H9 (cell line): Measurements from ENCODE around the gene GPR21. TPM values are rescaled to one million over a fixed set of nuclear protein-coding genes. Genes with fewer than 3 reads are reported as not detected.

Experiments
- DNase-seq: peaks from one replicate; pipeline ENCODE4 v3.0.0-alpha.2; 2017
- H2AFZ ChIP-seq: one replicate; pipeline ENCODE4 v1.6.1; 2013; ENCODE audit warnings: mild to moderate bottlenecking, low read length, control low read depth, moderate library complexity
- H2AK5ac ChIP-seq: 2 replicates; pipeline ENCODE4 v1.6.1; 2013; ENCODE audit warnings: low read length, control low read depth, mixed read lengths; ENCODE audit not compliant: insufficient read length
- H2BK120ac ChIP-seq: one replicate; pipeline ENCODE4 v1.6.1; 2013; ENCODE audit warnings: low read depth, mild to moderate bottlenecking, low read length, control low read depth, inconsistent platforms; ENCODE audit not compliant: poor library complexity, severe bottlenecking
- H2BK12ac ChIP-seq: 2 replicates; pipeline ENCODE4 v1.6.1; 2013; ENCODE audit warnings: low read length, control low read depth, mixed read lengths, low read depth; ENCODE audit not compliant: insufficient read length
- H2BK15ac ChIP-seq: 2 replicates; pipeline ENCODE4 v1.6.1; 2013; ENCODE audit warnings: low read depth, low read length, control low read depth
- H2BK20ac ChIP-seq: one replicate; pipeline ENCODE4 v1.6.1; 2013; ENCODE audit warnings: low read depth, mild to moderate bottlenecking, low read length, control low read depth, inconsistent platforms; ENCODE audit not compliant: poor library complexity, severe bottlenecking
- H2BK5ac ChIP-seq: 2 replicates; pipeline ENCODE4 v1.6.1; 2013; ENCODE audit warnings: low read length, control low read depth, mixed read lengths; ENCODE audit not compliant: insufficient read length
- H3K14ac ChIP-seq: 2 replicates; pipeline ENCODE4 v1.6.1; 2013; ENCODE audit warnings: low read length, control low read depth; ENCODE audit not compliant: insufficient read depth
- H3K18ac ChIP-seq: 2 replicates; pipeline ENCODE4 v1.6.1; 2013; ENCODE audit warnings: low read depth, mild to moderate bottlenecking, mixed read lengths, low read length, control low read depth; ENCODE audit not compliant: insufficient read length
- H3K23ac ChIP-seq: 2 replicates; pipeline ENCODE4 v1.6.1; 2013; ENCODE audit warnings: low read length, control low read depth, mixed read lengths, low read depth; ENCODE audit not compliant: insufficient read length
- H3K23me2 ChIP-seq: 2 replicates; pipeline ENCODE4 v1.6.1; 2013; ENCODE audit warnings: low read depth, mild to moderate bottlenecking, mixed read lengths, low read length, control low read depth; ENCODE audit not compliant: insufficient read length, poor library complexity, severe bottlenecking
- H3K27ac ChIP-seq: 2 replicates; pipeline ENCODE4 v1.5.1; 2013; ENCODE audit warnings: low read length, control low read depth, mixed read lengths, low read depth; ENCODE audit not compliant: insufficient read length
- H3K27me3 ChIP-seq: 2 replicates; pipeline ENCODE4 v1.6.1; 2013; ENCODE audit warnings: low read length, control low read depth, inconsistent platforms; ENCODE audit not compliant: insufficient read depth
- H3K4ac ChIP-seq: 2 replicates; pipeline ENCODE4 v1.6.1; 2013; ENCODE audit warnings: low read depth, mild to moderate bottlenecking, control low read depth, inconsistent platforms, low read length, moderate library complexity
- H3K4me1 ChIP-seq: 2 replicates; pipeline ENCODE4 v1.6.1; 2013; ENCODE audit warnings: low read length, control low read depth, inconsistent platforms; ENCODE audit not compliant: insufficient read depth
- H3K4me2 ChIP-seq: 2 replicates; pipeline ENCODE4 v1.6.1; 2013; ENCODE audit warnings: low read length, control low read depth, mixed read lengths; ENCODE audit not compliant: insufficient read length, insufficient read depth
- H3K56ac ChIP-seq: 2 replicates; pipeline ENCODE4 v1.6.1; 2013; ENCODE audit warnings: low read depth, mild to moderate bottlenecking, mixed read lengths, low read length, control low read depth; ENCODE audit not compliant: insufficient read length
- H3K79me1 ChIP-seq: 2 replicates; pipeline ENCODE4 v1.6.1; 2013; ENCODE audit warnings: low read depth, mild to moderate bottlenecking, moderate library complexity, low read length, control low read depth, inconsistent platforms; ENCODE audit not compliant: insufficient read depth, poor library complexity, severe bottlenecking
- H3K79me2 ChIP-seq: 2 replicates; pipeline ENCODE4 v1.6.1; 2013; ENCODE audit warnings: low read length, control low read depth, inconsistent platforms; ENCODE audit not compliant: insufficient read depth
- H3K9ac ChIP-seq: 2 replicates; pipeline ENCODE4 v1.6.1; 2013; ENCODE audit warnings: low read length, control low read depth, mixed read lengths; ENCODE audit not compliant: insufficient read length; ENCODE audit errors: extremely low read depth
- H3K9me3 ChIP-seq: one replicate; pipeline ENCODE4 v1.6.1; 2013; ENCODE audit warnings: low read depth, low read length, inconsistent platforms; ENCODE audit not compliant: control insufficient read depth
- H3T11ph ChIP-seq: one replicate; pipeline ENCODE4 v1.6.1; 2013; ENCODE audit warnings: mild to moderate bottlenecking, low read length, control low read depth, inconsistent platforms
- H4K20me1 ChIP-seq: one replicate; pipeline ENCODE4 v1.6.1; 2013; ENCODE audit not compliant: control insufficient read depth, insufficient read length, insufficient read depth
- H4K5ac ChIP-seq: 2 replicates; pipeline ENCODE4 v1.6.1; 2013; ENCODE audit warnings: low read depth, mild to moderate bottlenecking, mixed read lengths, low read length, control low read depth; ENCODE audit not compliant: insufficient read length
- H4K8ac ChIP-seq: replicated peaks from 2 replicates; pipeline ENCODE4 v1.6.1; 2013; ENCODE audit warnings: low read length, control low read depth, mixed read lengths, low read depth; ENCODE audit not compliant: insufficient read length
- H4K91ac ChIP-seq: 2 replicates; pipeline ENCODE4 v1.6.1; 2013; ENCODE audit warnings: low read depth, mild to moderate bottlenecking, moderate library complexity, mixed read lengths, low read length, control low read depth; ENCODE audit not compliant: insufficient read length
- H3K27ac Mint-ChIP-seq, 3 experiments: 2 replicates in 2 of 3; 3 replicates in 1 of 3; pipeline ENCODE4 v1.8.0; 2020 to 2021; ENCODE audit warnings: mixed read lengths in 3 of 3, mild to moderate bottlenecking in 1 of 3, moderate library complexity in 1 of 3
- H3K27me3 Mint-ChIP-seq: 2 replicates; pipeline ENCODE4 v1.8.0; 2021; ENCODE audit warnings: low read depth, mild to moderate bottlenecking, moderate library complexity, mixed read lengths
- H3K36me3 Mint-ChIP-seq, 3 experiments: 2 replicates in 2 of 3; 3 replicates in 1 of 3; pipeline ENCODE4 v1.8.0; 2020 to 2021; ENCODE audit warnings: low read depth in 3 of 3, mixed read lengths in 3 of 3; ENCODE audit not compliant: insufficient read depth in 1 of 3
- H3K4me1 Mint-ChIP-seq, 2 experiments: 2 replicates each; pipeline ENCODE4 v1.8.0; 2020; ENCODE audit warnings: mixed read lengths in 2 of 2
- H3K4me3 Mint-ChIP-seq, 2 experiments: 2 replicates in 1 of 2; 3 replicates in 1 of 2; pipeline ENCODE4 v1.8.0; 2020 to 2021; ENCODE audit warnings: mild to moderate bottlenecking in 2 of 2, mixed read lengths in 2 of 2, moderate library complexity in 1 of 2
- H3K9me3 Mint-ChIP-seq, 2 experiments: 2 replicates in 1 of 2; 3 replicates in 1 of 2; pipeline ENCODE4 v1.8.0; 2020; ENCODE audit warnings: mild to moderate bottlenecking in 2 of 2, mixed read lengths in 2 of 2, moderate library complexity in 1 of 2
- WGBS: extraction: QIAGEN DNeasy Blood & Tissue Kit; methylation state at CpG from one replicate; pipeline ENCODE4 v1.1.7; 2013; ENCODE audit warnings: missing lambda C conversion rate, low lambda C conversion rate, mixed read lengths; ENCODE audit not compliant: insufficient read length; ENCODE audit errors: extremely low coverage; 5-methylcytosine and 5-hydroxymethylcytosine counted together
- total RNA-seq: library from RNA; stranded (reverse); gene quantifications from 2 replicates; pipeline ENCODE4 v1.2.1, GENCODE V29; 2021
- TF ChIP-seq, protein P1 (sequence below): fragments of 200-600 bp; sonication (generic); conservative IDR thresholded peaks from 3 replicates; pipeline ENCODE4 v1.8.0; 2021; ENCODE audit warnings: antibody characterized with exemption, mild to moderate bottlenecking

Gene GPR21
- total RNA-seq, 1 experiment from 2014 or later, result 0.87 TPM

DNA sequence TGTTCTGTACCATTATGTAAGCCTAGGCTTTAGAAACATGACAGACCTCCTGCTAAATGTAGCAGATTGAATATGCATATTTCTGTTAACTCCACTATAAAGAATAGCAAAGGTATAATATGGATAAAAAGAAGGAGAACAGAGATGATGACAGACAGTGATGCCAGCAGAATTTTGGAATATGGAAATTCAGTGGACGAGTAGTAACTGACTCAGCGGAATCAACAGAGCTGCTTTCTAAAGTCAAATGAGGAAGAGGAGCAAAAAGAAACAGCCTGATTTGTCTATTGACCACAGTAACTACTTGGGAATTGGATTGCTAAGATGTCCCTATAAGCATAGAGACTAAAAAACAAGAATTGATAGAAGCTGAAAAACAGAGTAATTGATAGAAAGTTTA is 8.0 kb downstream of the GPR21 start:
- Histone ChIP-seq H2AK5ac (no peak overlapping the region), H2BK120ac (no peak overlapping the region), H3K27ac (no peak overlapping the region), H3K9me3 (no peaks in the 10 kb centered on the region), H3T11ph (no peak overlapping the region), H3K27me3 (no peaks in the 10 kb centered on the region), H3K79me1 (no peaks in the 10 kb centered on the region), H2BK20ac (no peak overlapping the region), H4K91ac (no peak overlapping the region), H3K18ac (no peak overlapping the region), H4K5ac (no peak overlapping the region), H3K9ac (no peak overlapping the region), H3K4me1 (no peaks in the 10 kb centered on the region), H3K4me2 (no peak overlapping the region), H3K23ac (no peak overlapping the region), H4K8ac (no peak overlapping the region), H3K79me2 (no peaks in the 10 kb centered on the region), H2BK15ac (no peak overlapping the region), H3K4ac (no peak overlapping the region), H3K14ac (no peak overlapping the region), H2BK12ac (no peak overlapping the region), H2AFZ (no peak overlapping the region), H4K20me1 (no peaks in the 10 kb centered on the region), H2BK5ac (no peak overlapping the region), H3K23me2 (no peaks in the 10 kb centered on the region), H3K56ac (no peak overlapping the region)
- Mint-ChIP-seq H3K4me1 (no peaks in the 10 kb centered on the region), H3K4me3 (no peak overlapping the region), H3K9me3 (no peaks in the 10 kb centered on the region; a peak in 1 of 5 replicates), H3K36me3 (peaks cover 8 to 18% (median 16%) of the 10 kb centered on the region in 3 experiments), H3K27me3 (no peaks in the 10 kb centered on the region), H3K27ac (no peak overlapping the region)
- no CpG with 5 or more reads among the region's 2 CpGs for WGBS
- DNase-seq, result no peak
- TF ChIP-seq, protein P1, sequence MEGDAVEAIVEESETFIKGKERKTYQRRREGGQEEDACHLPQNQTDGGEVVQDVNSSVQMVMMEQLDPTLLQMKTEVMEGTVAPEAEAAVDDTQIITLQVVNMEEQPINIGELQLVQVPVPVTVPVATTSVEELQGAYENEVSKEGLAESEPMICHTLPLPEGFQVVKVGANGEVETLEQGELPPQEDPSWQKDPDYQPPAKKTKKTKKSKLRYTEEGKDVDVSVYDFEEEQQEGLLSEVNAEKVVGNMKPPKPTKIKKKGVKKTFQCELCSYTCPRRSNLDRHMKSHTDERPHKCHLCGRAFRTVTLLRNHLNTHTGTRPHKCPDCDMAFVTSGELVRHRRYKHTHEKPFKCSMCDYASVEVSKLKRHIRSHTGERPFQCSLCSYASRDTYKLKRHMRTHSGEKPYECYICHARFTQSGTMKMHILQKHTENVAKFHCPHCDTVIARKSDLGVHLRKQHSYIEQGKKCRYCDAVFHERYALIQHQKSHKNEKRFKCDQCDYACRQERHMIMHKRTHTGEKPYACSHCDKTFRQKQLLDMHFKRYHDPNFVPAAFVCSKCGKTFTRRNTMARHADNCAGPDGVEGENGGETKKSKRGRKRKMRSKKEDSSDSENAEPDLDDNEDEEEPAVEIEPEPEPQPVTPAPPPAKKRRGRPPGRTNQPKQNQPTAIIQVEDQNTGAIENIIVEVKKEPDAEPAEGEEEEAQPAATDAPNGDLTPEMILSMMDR, result no peak
